ENCODE data around the gene KCND2.

- TF ChIP-seq CTCF (IDR thresholded peaks at IDR 0.05; ENCODE audit: low read length) (no peak), EZH2 (IDR thresholded peaks at IDR 0.05; ENCODE audit: borderline replicate concordance, low read length) (no peak)
These were observed 366.9 kb downstream of the KCND2 start for GRCh38 chr7:120639884-120640283.
